KBM-7 (cell line): ENCODE data around the gene CNTNAP2.

Experiments
- DNase-seq: peaks from one replicate; pipeline ENCODE4 v3.0.0-alpha.2; 2015
- in situ Hi-C: fragments of 300-500 bp; cut with MboI; formaldehyde crosslinking; loops from 2 replicates; pipeline ENCODE4 v1.14.3; 2020; ENCODE audit warnings: low sequenced_read_pairs, low pct_unique_long_range_greater_than_20kb, mixed read lengths

The CNTNAP2 gene

GRCh38 chr7:146709451-146710027, 592.9 kb downstream of the CNTNAP2 start:
- in situ Hi-C loops, result no loop called here
- DNase-seq, result no peak

GRCh38 chr7:146713205-146713604, 596.6 kb downstream of the CNTNAP2 start:
- in situ Hi-C loops, result no loop called here
- no peak for DNase-seq

GRCh38 chr7:146713934-146714333, 597.3 kb downstream of the CNTNAP2 start:
- in situ Hi-C loops, result no loop called here
- no peak for DNase-seq

GRCh38 chr7:146720195-146720594, 603.6 kb downstream of the CNTNAP2 start:
- in situ Hi-C loops, result no loop called here
- DNase-seq, result no peak

GRCh38 chr7:146722986-146723385, 606.4 kb downstream of the CNTNAP2 start:
- no peak for DNase-seq
- in situ Hi-C loops, result no loop called here

GRCh38 chr7:146725520-146725919, 608.9 kb downstream of the CNTNAP2 start:
- DNase-seq, result no peak
- in situ Hi-C loops, result no loop called here

GRCh38 chr7:146728141-146728540, 611.5 kb downstream of the CNTNAP2 start:
- in situ Hi-C loops, result no loop called here
- no peak for DNase-seq

GRCh38 chr7:146728611-146729010, 612.0 kb downstream of the CNTNAP2 start:
- no peak for DNase-seq
- in situ Hi-C loops, result no loop called here

- in situ Hi-C loops, result no loop called here
Measured at GRCh38 chr7:146731185-146731584, 614.6 kb downstream of the CNTNAP2 start.

GRCh38 chr7:146735992-146736391, 619.4 kb downstream of the CNTNAP2 start:
- no peak for DNase-seq
- in situ Hi-C loops, result no loop called here

More at GRCh38 chr7:146731185-146731584, 614.6 kb downstream of the CNTNAP2 start:
- no peak for DNase-seq

GRCh38 chr7:146736446-146737190, 620.0 kb downstream of the CNTNAP2 start:
- DNase-seq, result no peak
- in situ Hi-C loops, result no loop called here

- DNase-seq, result no peak
- in situ Hi-C loops, result no loop called here
Measured at GRCh38 chr7:146740039-146740438, 623.4 kb downstream of the CNTNAP2 start.

GRCh38 chr7:146741911-146742310, 625.3 kb downstream of the CNTNAP2 start:
- no peak for DNase-seq
- in situ Hi-C loops, result no loop called here

GRCh38 chr7:146754385-146754784, 637.8 kb downstream of the CNTNAP2 start:
- in situ Hi-C loops, result no loop called here
- DNase-seq, result no peak

GRCh38 chr7:146755585-146755984, 639.0 kb downstream of the CNTNAP2 start:
- in situ Hi-C loops, result no loop called here
- no peak for DNase-seq

GRCh38 chr7:146764458-146764857, 647.9 kb downstream of the CNTNAP2 start:
- no peak for DNase-seq
- in situ Hi-C loops, result no loop called here

- in situ Hi-C loops, result no loop called here
- no peak for DNase-seq
Measured at GRCh38 chr7:146768957-146769356, 652.4 kb downstream of the CNTNAP2 start.

- in situ Hi-C loops, result no loop called here
- DNase-seq, result peak; percentile 32
Measured at GRCh38 chr7:146772601-146773000, 656.0 kb downstream of the CNTNAP2 start.

- in situ Hi-C loops, result no loop called here
- no peak for DNase-seq
Measured at GRCh38 chr7:146773506-146773905, 656.9 kb downstream of the CNTNAP2 start.

- in situ Hi-C loops, result no loop called here
- peak; percentile 64 for DNase-seq
Measured at GRCh38 chr7:146781352-146782116, 664.9 kb downstream of the CNTNAP2 start.
